HG02938 (cell line): ENCODE data around the gene SUCLA2.

Experiments used
- ATAC-seq: cut with Tn5 transposase; IDR thresholded peaks from one replicate; pipeline ENCODE4 v1.9.1; 2021; ENCODE audit warnings: mild to moderate bottlenecking, moderate library complexity; ENCODE audit not compliant: unreplicated experiment

SUCLA2 gene

GRCh38 chr13:47904891-47905290, 96.2 kb downstream of the SUCLA2 start:
- no peak for ATAC-seq

GRCh38 chr13:47904241-47904640, 96.8 kb downstream of the SUCLA2 start:
- ATAC-seq = no peak

GRCh38 chr13:47903836-47904235, 97.2 kb downstream of the SUCLA2 start:
- no peak for ATAC-seq

- ATAC-seq = no peak
Measured at GRCh38 chr13:47901441-47901840, 99.6 kb downstream of the SUCLA2 start.

GRCh38 chr13:47898080-47898479, 103.0 kb downstream of the SUCLA2 start:
- no peak for ATAC-seq

DNA sequence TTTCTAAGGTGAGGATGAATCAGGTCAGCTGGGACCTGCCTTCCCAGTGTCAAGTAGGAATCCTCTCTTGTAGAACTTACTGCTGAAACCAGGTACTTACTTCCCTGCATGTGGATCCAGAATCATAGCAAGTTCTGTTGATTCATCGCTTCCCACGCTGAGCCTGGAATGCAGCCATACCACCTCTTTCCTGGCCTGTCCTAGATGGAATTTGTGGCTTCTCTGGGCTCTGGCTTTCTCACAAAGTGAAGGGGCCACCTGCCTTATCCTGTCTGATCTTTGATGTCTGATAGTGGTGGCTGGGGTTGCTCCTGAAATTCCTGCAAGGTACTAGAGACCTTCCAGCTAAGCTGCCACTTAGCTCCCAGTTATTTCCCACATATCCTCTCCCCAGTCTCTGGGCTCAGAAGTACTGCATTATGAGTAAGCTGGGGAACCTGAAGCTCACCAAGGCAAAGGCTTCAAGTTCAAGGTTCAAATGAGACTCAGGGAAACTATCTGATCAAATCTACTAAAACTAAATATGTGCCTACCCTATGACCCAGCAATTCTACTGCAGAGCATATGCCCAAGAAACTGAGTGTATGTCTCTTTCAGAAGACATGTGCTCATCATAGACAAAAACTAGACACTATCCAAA, 103.5 kb downstream of the SUCLA2 start:
- no peak for ATAC-seq

DNA sequence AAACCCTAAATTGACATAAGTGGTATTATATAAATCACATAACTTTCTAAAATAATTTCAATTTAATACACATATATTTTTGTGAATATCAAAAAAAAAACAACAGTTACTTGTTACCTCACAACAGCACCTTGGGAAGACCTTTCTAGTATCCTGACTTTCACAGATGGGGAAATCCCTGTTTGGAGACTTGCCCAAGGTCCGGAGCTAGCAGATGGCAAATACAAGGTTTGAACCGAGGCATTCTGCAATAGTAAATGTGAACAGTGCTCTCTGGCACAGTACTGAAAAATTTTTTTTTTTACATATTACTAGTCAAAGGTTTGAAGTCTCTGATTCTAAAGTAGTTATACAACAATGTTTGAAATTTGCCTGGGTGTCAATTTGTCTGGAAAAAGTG, 104.5 kb downstream of the SUCLA2 start:
- no peak for ATAC-seq

- no peak for ATAC-seq
Measured at GRCh38 chr13:47896111-47896510, 105.0 kb downstream of the SUCLA2 start.

DNA sequence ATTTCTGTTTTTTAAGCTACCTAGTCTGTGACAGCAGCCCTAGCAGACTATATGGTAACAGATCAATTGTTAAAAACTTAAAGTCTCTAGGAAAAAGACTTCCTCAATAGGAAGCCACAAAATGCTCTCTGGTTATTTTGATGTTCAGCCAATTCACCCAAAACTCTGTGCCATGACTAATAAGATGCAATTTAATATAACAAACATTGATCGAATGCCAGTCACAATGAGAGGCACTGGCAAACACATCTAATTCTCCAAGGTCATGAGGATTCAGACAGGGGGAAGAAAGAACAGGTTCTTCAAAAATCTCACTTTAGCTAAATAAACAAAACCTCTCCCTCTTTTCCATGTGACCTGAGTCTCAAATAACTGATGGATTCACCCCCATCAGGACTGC, 107.5 kb downstream of the SUCLA2 start:
- ATAC-seq = no peak
